IPS DF 19.7 (cell line): ENCODE data around the gene GRAMD4.
A peak's percentile ranks its signal among the peaks of the same experiment; 100 is the strongest.
"Not testable (repeated sequence)": the region's sequence is repeated elsewhere in the genome, so short reads cannot be mapped to it uniquely, and the experiment has no call there.

ENCODE experiments used
- DNase-seq: peaks from one replicate; pipeline ENCODE4 v3.0.0-alpha.2; 2013; ENCODE audit warnings: low read depth, low spot score

GRAMD4 gene

GRCh38 chr22:46619240-46619829 lies 851 bp upstream of the GRAMD4 start:
- no peak for DNase-seq

GRCh38 chr22:46620588-46621242 lies 529 bp downstream of the GRAMD4 start:
- no peak for DNase-seq

- not testable (repeated sequence) for DNase-seq
Observed at GRCh38 chr22:46621243-46621930, 1.2 kb downstream of the GRAMD4 start.

- DNase-seq = no peak
Observed at GRCh38 chr22:46622081-46622521, 1.9 kb downstream of the GRAMD4 start.

GRCh38 chr22:46625113-46625842 lies 5.1 kb downstream of the GRAMD4 start:
- no peak for DNase-seq

- no peak for DNase-seq
Observed at GRCh38 chr22:46625843-46626349, 5.7 kb downstream of the GRAMD4 start.

- no peak for DNase-seq
Observed at GRCh38 chr22:46626356-46626755, 6.2 kb downstream of the GRAMD4 start.

- peak; percentile 72 for DNase-seq
Observed at GRCh38 chr22:46626911-46627805, 7.0 kb downstream of the GRAMD4 start.

GRCh38 chr22:46627806-46628482 lies 7.8 kb downstream of the GRAMD4 start:
- no peak for DNase-seq

- no peak for DNase-seq
Observed at GRCh38 chr22:46628756-46629155, 8.6 kb downstream of the GRAMD4 start.

GRCh38 chr22:46629291-46629690 lies 9.1 kb downstream of the GRAMD4 start:
- DNase-seq = no peak

GRCh38 chr22:46631113-46631512 lies 10.9 kb downstream of the GRAMD4 start:
- DNase-seq = no peak

GRCh38 chr22:46632646-46633249 lies 12.6 kb downstream of the GRAMD4 start:
- no peak for DNase-seq

- no peak for DNase-seq
Observed at GRCh38 chr22:46633334-46633890, 13.2 kb downstream of the GRAMD4 start.

- DNase-seq = no peak
Observed at GRCh38 chr22:46634011-46634699, 14.0 kb downstream of the GRAMD4 start.

- DNase-seq = not testable (repeated sequence)
Observed at GRCh38 chr22:46634973-46635685, 14.9 kb downstream of the GRAMD4 start.

GRCh38 chr22:46635756-46636155 lies 15.6 kb downstream of the GRAMD4 start:
- no peak for DNase-seq

GRCh38 chr22:46636221-46637002 lies 16.2 kb downstream of the GRAMD4 start:
- DNase-seq = no peak
